T-helper 1 cell (primary cell): ENCODE results near the gene CAP2.
A peak's percentile ranks its signal among the peaks of the same experiment; 100 is the strongest.
"Not testable (repeated sequence)": the region's sequence is repeated elsewhere in the genome, so short reads cannot be mapped to it uniquely, and the experiment has no call there.

ENCODE experiments used
- DNase-seq, 5 donors: peaks; one replicate each; pipeline ENCODE4 v3.0.0-alpha.2; 2012 to 2020

The CAP2 gene

DNA sequence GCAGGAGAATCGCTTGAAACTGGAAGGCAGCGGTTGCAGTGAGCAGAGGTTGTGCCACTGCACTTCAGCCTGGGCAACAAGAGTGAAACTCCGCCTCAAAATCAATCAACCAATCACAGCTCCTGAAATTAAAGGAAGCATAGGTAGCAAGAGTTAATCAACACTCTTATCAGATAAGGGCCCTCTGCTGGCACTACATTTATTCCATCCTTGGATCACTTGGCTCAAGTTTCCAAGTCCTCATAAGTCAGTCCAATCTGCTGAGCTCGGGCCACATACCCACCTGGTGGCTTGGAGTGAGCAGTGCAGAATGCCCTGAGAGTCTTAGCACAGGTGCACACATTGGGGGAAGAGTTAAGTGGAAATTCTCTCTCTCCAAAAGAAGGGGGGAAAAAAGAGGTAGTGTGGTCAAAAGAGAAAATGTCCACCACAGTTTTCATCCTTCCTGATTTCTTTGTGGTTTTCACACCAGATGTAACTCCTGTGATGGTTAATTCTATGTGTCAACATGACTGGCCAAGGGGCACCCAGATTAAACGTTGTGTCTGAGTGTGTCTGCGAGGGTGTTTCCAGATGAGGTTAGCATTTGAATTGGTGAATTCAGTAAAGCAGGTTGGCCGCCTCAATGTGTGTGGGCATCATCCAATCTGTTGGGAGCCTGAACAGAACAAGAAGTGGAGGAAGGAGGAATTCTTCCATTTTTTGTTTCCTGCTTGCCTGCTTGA, 192.5 kb downstream of the CAP2 start:
- no peak for DNase-seq

DNA sequence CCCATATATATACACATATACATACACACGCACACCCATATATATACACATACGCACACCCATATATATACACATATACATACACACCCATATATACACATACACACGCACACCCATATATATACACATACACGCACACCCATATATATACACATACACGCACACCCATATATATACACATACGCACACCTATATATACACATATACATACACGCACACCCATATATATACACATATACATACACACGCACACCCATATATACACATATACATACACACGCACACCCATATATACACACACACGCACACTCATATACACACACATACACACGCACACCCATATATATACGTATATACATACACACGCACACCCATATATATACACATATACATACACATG, 193.2 kb downstream of the CAP2 start:
- not testable (repeated sequence) for DNase-seq

DNA sequence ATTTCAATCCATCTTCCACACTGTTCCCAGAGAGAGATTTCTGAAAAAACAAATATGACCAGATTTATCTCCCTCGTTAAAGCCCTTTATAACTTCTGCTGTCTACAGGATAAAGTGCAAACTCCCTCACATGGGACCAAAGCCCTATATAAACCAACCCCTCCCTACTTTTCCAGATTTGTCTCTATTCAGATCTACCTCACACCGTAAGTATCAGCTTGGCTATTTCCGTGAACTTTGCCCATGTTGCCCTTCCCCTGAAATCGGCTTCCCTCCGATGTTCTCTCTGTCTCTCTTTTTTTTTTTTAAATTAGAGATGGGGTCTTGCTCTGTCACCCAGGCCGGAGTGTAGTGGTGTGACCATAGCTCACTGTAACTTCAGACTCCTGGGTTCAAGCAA, 194.6 kb downstream of the CAP2 start:
- no peak for DNase-seq

DNA sequence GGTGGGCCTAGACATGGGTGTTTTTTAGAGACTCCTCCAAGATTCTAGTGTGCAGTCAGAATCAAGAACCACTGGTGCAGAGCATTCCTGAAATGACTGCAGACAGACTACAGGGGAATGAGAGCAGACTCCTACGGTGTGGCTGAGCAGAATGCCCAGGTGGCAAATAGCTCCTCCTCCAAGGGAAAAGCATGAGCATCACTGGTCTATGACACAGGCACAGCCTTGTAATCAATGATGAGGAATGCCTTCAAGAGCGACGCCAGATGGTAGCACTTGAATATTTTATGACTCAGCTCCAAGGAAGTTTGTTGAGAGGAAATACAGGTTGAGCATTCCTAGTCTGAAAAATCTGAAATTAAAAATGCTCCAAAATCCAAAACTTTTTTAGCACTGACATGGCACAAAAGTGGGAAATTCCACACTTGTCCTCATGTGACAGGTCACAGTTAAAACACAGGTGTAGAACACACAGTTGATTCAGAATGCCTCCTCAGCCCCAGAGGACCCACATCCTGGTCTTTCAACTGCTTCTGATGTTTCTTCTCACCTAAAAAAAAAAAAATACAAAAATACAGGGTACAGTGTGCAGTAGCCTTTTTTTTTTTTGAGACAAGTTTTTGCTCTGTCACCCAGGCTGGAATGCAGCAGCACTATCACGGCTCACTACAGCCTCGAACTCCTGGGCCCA, 196.2 kb downstream of the CAP2 start:
- DNase-seq = no peak

DNA sequence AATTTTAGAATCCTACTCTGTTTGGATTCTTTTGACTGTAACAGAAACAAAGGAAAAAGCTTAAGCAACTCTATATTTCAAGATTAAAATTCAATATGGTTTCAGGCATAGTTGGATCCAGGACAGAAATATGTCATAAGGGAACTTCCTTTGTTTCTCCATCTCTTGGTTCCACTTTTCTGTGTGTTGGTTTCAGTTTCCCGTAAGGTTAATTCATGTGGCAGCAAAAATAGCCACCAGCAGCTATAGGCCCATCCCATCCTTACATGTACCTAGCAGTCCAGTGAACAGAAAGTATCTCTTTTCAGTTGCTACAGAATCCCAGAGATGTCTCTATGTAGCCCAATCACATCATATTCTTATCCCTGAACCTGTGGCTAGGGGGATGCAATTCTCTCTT, 197.9 kb downstream of the CAP2 start:
- no peak for DNase-seq

DNA sequence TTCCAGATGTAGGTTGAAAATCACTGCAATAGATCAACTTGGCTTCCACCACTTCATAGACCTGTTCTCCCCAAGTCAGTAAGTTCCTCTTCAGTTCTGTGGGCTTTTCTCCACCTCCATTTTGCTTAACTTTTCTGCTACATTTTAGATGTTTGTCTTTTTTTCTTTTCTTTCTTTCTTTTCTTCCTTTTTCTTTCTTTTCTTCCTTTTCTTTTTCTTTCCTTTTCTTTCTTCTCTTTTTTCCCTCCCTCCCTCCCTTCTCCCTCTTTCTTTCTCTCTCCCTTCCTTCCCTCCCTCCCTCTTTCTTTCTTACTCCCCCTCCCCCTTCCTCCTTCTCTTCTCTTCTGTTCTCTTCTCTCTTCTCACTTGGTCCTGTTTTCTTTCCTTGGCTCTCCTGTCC, 199.9 kb downstream of the CAP2 start:
- no peak for DNase-seq

DNA sequence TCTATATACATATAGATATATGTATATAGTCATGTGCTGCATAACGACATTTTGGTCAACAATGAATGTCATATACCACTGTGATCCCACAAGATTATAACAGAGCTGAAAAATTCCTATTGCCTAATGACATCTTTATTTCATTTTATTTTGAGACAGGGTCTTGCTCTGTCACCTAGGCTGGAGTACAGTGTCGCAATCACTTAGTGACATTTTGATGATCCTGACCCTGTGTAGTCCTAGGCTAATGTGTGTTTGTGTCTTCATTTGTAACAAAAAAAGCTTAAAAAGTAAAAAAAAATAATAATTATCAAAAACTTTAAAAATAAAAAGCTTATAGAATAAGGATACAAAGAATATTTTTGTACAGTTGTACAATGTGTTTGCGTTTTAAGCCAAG, 202.7 kb downstream of the CAP2 start:
- no peak for DNase-seq

DNA sequence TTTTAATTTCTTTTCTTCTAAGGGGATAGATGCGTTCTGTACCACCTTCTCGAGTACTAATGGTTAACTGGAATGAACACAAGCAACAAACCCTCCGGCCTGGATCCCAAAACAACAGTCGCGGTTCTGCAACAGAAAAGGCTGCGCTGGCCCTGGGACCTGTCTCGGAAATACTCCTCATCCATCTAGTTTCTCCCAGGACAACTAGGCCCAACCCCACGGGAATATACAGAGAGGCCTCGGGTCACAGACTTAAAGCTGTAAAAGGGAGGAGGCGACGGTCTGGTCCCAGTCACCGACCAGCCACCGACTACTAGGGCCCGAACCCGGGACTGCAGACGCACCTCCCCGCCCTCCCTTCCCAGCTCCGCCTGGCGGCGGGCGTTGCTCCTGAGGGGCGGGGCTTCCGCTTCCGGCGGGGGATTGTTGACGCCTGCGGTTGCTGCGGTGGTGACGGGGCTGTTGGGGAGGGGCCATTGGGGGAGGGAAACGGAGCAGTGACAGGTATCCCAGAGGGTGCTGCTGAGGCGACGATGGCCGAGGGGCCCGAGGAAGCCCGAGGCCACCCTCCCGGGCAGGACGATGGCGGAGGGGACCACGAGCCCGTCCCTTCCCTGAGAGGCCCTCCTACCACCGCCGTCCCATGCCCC, 206.6 kb downstream of the CAP2 start, which contains the start of gene FAM8A1:
FAM8A1 (plus strand) TSS at position 426 of the 650 bp plus-strand sequence; CDS start at position 534, 108 bp downstream.
- peak; percentile 87 to 96 (median 93) for DNase-seq

DNA sequence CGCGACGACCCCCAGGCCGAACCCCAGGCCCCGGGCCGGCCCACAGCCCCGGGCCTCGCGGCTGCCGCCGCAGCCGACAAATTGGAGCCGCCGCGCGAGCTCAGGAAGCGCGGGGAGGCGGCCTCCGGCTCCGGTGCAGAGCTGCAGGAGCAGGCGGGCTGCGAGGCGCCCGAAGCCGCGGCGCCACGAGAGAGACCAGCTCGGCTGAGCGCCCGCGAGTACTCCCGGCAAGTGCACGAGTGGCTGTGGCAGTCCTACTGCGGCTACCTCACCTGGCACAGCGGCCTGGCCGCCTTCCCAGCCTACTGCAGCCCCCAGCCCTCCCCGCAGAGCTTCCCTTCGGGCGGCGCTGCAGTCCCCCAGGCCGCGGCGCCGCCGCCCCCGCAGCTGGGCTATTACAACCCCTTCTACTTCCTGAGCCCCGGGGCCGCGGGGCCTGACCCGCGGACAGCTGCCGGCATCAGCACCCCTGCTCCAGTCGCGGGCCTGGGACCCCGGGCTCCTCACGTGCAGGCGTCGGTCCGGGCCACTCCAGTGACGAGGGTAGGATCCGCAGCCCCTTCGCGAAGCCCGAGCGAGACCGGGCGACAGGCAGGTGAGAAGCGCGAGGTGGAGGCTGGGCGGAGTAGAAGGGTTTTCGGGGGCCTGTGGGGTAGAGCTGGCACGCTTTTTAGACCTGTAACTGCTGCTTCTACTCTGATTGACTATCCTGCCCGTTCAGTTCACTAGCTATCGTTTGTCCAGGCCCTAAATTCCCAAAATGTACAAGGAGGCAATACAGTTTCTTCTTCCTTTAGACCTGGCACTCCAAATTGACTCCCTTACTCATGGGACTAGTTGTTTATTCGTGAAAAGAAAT, 207.4 kb downstream of the CAP2 start:
- DNase-seq = peak; percentile 7 to 52 (median 28)

DNA sequence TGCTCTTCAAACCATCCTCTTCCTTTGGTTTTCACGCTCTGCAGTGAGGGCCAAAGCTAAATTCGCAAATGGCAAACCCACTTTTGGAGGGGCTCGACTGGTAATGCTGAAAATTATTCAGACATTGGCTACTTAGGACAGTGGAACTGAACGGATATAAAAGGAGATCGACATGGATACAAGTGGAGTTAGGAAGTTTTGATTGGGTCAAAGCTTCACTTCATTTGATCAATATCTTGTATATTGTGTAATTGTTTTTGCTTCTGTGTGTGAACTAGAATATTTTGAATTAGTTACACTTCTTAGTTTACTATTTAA, 207.9 kb downstream of the CAP2 start:
- no peak for DNase-seq

DNA sequence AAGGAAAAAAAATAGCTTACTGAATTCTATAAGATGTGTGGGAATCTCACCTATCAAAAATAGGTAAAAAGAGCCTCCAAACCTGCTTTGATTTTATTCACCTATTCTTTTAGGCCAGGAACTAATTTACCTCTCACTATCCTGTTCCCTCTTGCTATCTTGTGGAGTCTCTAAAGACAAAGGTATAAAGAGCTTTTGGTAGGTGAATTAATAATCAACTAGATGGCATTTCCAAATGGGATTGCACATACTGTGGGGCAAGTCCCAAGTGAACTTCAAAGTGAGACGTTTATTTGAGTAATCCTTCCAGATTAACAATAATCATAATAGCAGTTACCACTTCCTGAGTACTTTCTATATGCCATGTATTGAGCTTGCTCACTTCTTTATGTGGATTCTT, 209.5 kb downstream of the CAP2 start:
- DNase-seq = no peak

DNA sequence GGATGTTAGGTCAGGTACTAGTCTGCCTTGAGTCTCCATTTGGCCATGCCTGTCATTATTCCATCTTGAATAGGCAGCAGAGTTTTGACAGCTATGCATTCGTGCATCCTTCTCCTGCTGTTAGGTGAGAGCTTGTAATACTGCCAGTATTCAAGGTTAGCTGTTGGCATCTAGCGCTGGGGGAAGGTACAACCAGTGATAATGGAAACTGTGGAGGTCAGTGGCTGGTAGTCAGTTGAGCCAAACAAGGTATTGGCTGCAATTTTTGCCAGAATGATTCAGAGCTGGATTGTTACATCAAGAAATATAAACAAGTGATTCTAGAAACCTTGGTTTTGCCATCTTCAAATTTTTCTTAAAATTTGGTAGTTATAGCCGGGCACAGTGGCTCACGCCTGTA, 213.2 kb downstream of the CAP2 start:
- no peak for DNase-seq
